ENCODE results near the gene TGFBI.

TGFBI gene

GRCh38 chr5:136028782-136029742 is at the start of gene TGFBI:
Gene TGFBI, plus strand, starts transcription at chr5:136028988. Its CDS starts 68 bp downstream, at chr5:136029056.
- DNase-seq = no peak

DNA sequence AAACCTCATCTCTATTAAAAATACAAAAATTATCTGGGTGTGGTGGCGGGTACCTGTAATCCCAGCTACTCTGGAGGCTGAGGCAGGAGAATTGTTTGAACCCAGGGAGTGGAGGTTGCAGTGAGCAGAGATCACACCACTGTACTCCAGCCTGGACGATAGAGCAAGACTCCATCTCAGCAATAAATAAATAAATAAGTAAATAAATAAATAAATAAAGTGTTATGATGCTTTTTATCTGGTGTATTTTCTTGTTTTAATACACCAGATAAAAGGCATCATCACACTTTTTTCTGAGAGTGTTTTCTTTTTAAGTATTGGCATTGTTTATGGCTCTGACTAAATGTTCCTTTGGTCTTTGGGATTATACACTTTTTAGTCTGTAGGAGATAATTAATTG is 49.8 kb upstream of the TGFBI start:
- no peak for DNase-seq

DNA sequence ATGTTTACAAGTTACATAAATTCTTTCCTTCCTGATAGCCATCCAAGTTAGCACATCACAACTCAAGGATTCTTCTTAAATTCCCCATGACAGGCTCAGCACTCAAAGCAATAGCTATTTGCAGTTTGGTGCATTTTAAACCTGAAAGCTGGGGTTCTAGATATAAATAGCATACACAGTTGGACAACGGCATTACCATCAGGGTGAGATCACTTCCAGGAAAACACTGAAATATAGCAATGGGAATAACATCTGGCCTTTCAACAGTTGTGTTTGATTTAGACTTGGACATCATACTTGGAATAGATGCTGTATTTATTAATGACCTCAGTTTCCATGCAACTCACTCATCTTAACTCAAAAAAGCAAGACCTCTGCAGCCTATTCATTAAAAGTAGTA is 49.3 kb upstream of the TGFBI start:
- DNase-seq = no peak

GRCh38 chr5:135980620-135981019 is 48.2 kb upstream of the TGFBI start:
- DNase-seq = no peak

- no peak for DNase-seq
These were observed 42.8 kb upstream of the TGFBI start for GRCh38 chr5:135985951-135986350.

- no peak for DNase-seq
These were observed 42.4 kb upstream of the TGFBI start for GRCh38 chr5:135986401-135986800.

DNA sequence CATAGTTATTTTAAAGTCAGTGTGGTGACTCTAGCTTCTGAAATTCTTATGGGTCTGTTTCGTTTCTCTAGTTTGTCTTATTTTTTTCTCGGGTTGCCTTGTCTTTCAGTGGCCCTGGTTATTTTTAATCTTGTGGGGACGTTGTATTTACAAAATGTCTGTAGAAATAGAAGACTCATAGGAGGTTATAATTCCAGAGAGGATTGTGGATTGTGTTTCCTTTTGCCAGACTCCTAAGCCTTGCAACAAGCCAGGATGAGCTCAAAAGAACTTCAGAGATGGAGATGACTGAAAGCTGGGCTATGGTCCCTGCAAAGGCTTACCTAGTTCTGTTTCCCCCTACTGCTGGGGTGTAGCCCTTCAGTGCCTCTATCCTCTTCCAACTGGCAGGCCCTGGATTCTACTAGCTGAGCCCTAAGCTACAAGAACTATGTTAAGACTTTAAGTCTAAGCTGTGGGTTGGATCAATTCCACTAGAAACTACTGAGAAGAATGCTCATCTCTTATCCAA is 41.8 kb upstream of the TGFBI start:
- no peak for DNase-seq

DNA sequence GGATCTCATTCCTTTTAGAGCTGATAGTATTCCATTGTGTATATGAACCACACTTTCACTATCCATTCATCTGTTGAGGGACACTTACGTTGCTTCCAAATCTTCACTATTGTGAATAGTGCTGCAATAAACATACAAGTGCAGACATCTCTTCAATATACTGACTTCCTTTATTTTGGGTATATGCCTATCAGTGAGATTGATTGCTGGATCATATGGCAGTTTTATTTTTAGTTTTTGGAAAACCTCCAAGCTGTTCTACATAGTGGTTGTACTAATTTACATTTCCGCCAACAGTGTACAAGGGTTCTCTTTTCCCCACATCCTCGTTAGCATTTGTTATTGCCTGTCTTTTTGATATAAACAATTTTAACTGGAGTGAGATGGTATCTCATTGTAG is 40.2 kb upstream of the TGFBI start:
- no peak for DNase-seq

DNA sequence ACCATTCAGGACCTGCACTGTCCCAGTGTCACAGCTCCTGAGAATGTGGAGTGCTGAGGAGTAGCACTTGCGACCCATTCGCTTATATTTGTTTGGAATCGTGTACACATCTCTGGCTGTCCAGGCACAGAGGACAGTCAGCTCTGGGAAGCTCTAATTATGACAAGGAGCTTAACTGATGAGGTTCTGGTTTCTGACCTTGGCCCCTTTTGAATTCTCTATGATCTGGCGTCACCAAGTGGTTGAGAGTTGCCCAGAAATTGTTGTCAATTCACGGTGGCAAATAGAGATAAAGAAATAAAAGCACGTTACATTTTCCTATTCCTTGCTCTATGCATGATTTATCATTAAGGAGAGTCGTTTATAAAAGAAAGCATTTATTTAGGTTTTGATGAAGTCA is 39.1 kb upstream of the TGFBI start:
- no peak for DNase-seq

DNA sequence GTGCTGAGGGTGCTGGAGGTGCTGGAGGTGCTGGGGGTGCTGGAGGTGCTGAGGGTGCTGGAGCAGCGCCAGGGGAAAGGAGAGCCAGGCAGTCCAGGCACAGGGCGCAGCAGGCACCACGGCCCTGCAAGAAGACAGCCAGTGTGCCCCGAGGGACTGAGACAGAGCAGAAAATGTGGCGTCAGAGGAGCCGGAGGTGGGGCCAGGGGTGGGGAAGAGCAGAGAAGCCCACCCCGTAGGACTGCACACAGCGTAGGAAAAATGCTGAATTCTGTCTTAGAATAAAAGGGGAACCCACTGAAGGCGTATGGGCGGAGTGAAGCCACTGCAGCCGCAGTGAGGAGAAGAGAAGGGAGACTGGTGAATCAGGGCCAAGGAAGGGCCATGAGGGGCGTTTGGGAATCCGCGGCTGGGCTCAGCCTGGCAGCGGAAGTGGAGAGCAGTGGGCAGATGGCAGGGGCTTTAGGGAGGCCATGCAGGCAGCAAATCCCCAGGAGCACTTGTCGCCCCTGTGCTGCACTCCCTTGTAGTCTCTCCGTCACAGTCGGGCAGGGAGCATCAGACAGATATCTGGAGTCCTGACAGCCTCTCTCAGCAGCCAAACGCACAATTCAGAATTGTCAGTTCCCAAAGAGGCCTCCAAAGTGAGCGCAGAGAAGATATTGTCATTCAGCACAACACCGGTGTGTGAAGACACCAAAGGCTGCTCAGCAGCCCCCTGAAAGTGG is 38.1 kb upstream of the TGFBI start:
- no peak for DNase-seq

- no peak for DNase-seq
These were observed 37.4 kb upstream of the TGFBI start for GRCh38 chr5:135991429-135991828.

GRCh38 chr5:135993335-135993879 is 35.4 kb upstream of the TGFBI start:
- no peak for DNase-seq

DNA sequence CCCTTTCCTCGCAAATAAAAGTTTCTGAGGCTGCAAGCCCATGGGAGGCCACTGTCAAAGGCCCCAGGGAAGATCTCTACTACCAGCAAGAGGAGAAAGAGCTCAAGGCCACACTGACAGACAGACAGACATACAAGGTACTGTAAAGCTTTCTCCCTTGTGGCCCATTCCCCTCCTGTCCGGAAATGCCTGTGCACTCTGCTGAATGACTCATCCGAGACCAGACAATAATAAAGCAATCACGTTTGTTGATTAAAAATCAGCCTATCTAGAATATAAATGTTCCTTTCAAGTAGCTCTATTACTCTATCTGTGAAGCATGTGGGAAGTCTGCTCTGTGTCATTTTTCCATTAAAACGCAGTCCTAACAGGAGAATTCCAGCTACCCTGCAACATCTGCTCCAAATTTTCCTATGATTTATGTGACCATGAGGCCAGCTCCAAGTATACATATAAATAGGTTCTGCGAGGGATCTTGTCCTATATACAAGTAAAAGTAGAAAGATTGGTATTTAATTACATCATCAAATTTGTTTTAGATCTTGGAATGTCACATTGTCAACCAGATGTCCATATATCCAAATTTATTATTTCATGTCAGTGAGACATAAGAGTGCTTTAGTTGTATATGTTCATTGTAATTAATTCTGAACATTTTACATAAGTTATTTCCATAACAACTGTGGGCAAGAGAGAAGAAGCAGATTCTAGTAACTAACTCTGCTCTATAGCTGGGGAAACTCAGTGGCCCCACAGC is 34.7 kb upstream of the TGFBI start:
- no peak for DNase-seq

DNA sequence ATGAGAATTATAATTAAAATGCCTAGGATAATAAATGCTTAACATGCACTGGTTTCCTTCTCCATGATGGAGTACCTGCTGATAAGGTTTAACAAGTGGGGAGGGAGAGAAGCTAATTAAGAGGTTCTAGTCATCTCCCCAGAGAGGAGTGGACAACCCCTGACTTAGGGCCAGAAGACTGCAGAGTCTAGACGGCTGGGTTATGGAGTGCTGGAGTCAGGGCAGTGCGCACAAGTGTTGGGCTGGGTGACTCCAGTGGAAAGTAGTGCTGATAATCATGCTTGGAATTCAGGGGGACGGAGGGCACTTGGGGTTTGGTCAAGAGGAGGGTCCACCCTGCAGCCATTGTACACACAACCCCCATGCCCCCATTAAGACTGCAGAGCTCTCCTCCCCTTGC is 32.8 kb upstream of the TGFBI start:
- DNase-seq = no peak

- no peak for DNase-seq
These were observed 32.2 kb upstream of the TGFBI start for GRCh38 chr5:135996611-135997010.

DNA sequence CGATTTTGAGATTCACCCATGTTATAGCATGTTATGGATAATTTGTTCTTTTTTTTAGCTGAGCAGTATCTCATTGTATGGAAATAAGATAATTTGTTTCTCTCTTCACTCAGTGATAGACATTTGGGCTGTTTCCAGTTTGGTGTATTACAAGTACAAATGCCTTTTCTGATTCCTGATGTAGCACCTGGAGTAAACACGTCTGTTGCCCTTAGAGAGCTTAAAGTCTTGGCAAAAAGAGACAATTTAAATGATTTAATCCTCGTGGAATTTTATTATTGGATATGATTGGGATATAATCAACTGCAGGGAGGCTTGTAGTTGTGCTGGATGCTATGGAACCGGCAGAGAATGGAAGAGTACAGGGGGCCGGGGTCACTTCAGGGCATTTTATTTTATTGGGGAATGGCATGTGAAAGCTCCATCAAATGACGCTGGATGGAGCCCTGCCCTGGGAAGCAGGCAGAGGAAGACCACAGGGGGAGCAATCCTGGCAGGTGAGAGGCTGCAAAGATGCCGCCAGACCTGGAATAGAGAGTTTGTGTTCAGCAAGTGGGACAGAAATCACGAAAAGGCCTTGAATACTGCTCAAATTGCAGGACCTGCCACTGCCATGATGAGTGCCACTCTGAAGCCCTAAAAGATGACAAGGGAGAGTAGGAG is 31.0 kb upstream of the TGFBI start:
- no peak for DNase-seq

DNA sequence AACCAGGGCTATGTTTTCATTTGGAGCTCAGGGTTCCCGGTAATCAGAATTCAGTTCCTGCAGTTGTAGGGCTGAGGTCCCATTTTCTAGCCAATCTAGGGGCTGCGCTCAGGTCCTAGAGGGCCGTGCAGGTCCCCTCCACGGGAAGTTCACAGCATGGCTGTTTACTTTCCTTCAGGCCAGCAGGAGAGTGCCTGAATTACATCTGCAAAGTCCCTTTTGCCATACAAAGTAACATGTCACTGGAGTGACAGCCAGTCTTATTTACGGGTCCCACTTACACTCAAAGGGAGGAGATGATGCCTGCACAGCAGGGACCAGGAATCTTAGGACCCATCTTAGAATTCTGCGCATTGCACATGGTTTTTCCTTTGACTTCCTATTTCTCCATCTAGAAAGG is 29.9 kb upstream of the TGFBI start:
- no peak for DNase-seq

DNA sequence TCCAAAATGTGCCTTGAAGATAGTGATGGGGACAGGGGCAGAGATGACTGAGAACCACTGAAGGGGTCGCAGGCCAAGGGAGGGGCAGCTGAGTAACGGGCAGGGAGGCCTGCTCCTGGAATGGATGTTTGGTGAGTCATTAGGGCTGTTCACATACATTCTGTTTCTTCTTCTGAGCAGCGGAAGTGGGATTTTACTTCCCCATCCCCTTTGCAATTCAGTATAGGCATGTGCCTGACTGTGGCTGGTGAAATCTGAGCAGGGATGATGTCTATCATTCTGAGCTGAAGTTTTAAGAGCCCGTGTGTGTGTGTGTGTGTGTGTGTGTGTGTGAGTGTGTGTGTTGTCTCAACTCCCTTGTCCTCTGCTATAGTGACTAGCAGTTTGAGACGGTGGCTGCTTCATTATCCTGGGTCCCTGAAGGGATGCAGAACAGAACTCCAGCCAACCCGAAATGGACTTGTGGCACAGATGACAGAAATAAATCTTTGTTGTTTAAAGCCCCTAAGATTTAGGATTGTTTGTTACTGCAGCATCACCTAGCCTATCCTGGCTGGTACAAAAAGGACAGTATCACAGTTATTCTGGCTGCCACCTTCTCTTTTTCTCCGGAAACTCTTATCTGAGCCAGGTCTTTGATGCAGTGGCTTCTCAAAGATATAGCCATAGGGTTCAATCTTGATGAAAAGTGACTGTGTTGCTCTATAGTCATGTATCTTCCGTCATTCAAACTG is 29.2 kb upstream of the TGFBI start:
- no peak for DNase-seq

DNA sequence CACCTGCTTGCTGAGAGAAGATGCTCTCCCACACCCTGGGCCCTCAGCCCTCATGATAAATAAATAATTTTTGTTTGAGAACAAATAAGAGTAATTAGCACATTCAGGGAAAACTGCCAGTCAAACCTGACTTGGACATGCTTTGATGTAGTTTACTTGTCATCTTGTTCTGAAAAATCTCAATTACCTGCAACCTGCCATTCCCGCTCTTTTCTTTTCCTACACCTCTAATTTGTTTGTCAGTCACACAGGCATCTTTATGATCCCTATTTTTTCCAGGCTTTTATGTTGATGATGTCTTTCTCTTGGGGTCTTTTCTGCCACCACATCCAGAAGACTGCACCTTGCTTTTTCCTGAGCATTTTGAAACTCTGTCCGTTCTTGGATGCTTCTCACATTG is 28.6 kb upstream of the TGFBI start:
- DNase-seq = no peak

DNA sequence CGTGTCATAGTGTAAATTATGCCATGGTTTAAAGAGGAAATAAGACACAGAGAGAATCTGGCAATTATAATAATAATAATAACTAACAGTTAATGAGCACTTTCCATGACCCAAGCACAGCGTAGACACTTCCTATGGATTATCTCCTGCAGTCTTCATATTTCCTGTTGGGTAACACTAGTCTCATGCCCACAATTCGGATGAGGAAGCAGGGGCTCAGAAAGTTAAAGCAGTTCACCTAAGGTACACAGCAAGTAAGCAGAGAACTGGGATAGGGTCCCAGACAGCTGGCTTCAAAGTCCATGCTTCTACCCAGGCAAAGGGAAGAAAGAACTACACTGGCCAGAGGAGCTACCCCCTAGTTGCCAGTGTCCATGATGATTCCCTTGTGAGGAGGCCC is 27.9 kb upstream of the TGFBI start:
- no peak for DNase-seq

DNA sequence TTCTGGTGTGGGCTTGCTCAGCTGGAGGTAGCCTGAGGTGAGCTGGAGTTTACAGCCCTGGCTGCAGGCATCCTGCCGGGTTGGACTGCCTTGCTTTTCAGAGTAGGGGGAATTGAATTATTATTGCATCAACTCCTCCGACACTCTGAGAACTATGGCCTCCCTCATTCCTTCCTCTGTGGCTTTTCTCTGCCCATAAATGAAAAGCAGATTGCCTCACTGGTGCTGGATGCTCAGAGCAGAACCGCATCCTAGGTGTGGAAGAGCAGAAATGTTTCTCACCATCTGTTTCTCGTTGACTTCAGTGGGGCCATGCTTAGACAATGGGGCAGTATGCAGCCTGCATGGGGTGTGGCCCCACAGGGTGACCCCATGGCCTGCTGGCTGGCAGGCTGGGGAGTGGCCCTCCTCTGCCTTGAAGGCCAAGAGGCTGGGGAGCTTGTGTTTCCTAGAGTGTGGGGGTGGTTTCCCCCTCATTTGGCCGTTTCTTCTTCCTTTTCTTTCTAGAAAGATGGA is 27.3 kb upstream of the TGFBI start:
- no peak for DNase-seq

Measured in activated CD4-positive, CD25-positive, alpha-beta regulatory T cell (primary cell).